Measurements from ENCODE around the gene FAM3C. TPM values are rescaled to one million over a fixed set of nuclear protein-coding genes. Genes with fewer than 3 reads are reported as not detected.

Gene FAM3C
- total RNA-seq, 1 experiment from 2014 or later = 322 TPM

DNA sequence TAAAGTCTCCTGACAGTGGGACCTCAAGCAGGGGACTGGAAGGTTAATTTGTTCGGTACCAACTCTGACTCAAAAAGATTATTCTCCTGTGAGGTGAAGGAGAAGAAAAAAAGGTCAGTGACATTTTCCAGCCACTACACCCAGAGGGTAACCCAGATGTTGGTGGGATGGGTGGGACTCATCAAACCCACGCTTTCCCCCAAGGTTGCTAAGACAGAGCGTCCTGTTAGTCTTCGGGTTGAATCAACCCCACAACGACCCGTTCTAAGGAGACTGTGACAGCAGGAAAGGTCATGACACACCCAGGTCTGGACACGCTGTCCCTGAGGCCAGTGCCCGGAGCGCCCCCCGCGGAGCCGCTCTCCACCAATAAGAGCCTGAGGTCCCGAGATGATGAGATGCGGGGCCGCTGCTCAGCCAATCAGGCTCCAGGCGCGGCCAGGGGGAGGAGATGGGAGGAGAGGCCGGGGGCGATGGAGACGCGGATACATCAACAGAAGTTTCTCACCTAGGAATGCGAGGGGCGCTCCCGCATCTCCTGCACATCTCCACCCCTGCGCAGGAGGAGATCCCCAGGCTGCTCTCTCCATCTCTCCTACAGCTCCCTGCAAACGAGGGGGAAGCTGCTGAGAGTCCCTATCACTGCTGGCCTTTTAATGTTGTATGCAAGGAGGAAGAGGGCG, 67.5 kb downstream of the FAM3C start, which contains the start of gene WNT16 (continued):
- TF ChIP-seq REST (IDR thresholded peaks at IDR 0.05; ENCODE audit: low read depth) = no peak

- H4K20me1 ChIP-seq (ENCODE audit: insufficient read depth) = no peaks in the 10 kb centered on the region
- peaks cover 39% of the 10 kb centered on the region for H3K79me2 ChIP-seq (ENCODE audit: insufficient read depth, low read length)
- H3K36me3 ChIP-seq (ENCODE audit: control insufficient read depth in 1 of 2, insufficient read depth in 2 of 2, low read length in 2 of 2) = peaks cover 6 to 17% of the 10 kb centered on the region in 2 experiments; a peak in 3 of 4 replicates
- no peak overlapping the region for H2AFZ ChIP-seq (ENCODE audit: low read depth, low read length, poor library complexity, severe bottlenecking)
- H3K9me3 ChIP-seq (ENCODE audit: control insufficient read depth in 1 of 2, insufficient read depth in 1 of 2, low read depth in 1 of 2, low read length in 2 of 2) = no peaks in the 10 kb centered on the region
- H3K27me3 ChIP-seq (ENCODE audit: insufficient read depth, low read length) = no peaks in the 10 kb centered on the region
- no TSS peak for BruUV-seq (replicated peaks)
- DNase-seq (ENCODE audit: low read depth, low spot score) (no peak), ATAC-seq (no peak)
- POLR2A ChIA-PET = no interaction called here
- CTCF ChIA-PET = no interaction called here
- intact Hi-C loops (cut with micrococcal nuclease) = loop anchor here (2.0 kb wide), 1 partner anchor 29 kb away; no protein-coding TSS in a partner anchor
- no peak overlapping the region for H3K9ac ChIP-seq (ENCODE audit: low read length)
- peaks cover 29 to 67% of the 10 kb centered on the region in 2 experiments; a peak in 3 of 4 replicates for H3K4me1 ChIP-seq (ENCODE audit: control insufficient read depth in 1 of 2, insufficient read depth in 2 of 2, low read length in 2 of 2)
- no peak for TF ChIP-seq JUND (IDR thresholded peaks at IDR 0.05)
- TF ChIP-seq EZH2phosphoT487 (IDR thresholded peaks at IDR 0.05; ENCODE audit: borderline replicate concordance) = no peak
- TF ChIP-seq EZH2 (IDR thresholded peaks at IDR 0.05) = no peak
- H3K9me2 ChIP-seq (ENCODE audit: insufficient read depth) = no peaks in the 10 kb centered on the region
- RAD21 ChIA-PET (ENCODE audit: low non-redundant PET in 1 of 2, low total read pairs in 2 of 2, uncharacterized antibody in 2 of 2, unreplicated experiment in 2 of 2) = no interaction called here
- peak overlapping the region; percentile 20; the same call in 1 of the 2 replicates for H3K27ac ChIP-seq (ENCODE audit: low read depth, low read length)
- peak overlapping the region; percentile 88; the same call in 1 of the 2 replicates for H3K4me2 ChIP-seq (ENCODE audit: low read length)
- no peak overlapping the region for H3K4me3 ChIP-seq (replicated peaks in 1 of 2; ENCODE audit: low read depth in 1 of 2, low read length in 2 of 2)
Measured at GRCh38 chr7:121327671-121328070, 68.4 kb downstream of the FAM3C start.
